DND-41 (cell line): ENCODE results near the gene CALR3.

Experiments
- CTCF ChIP-seq: IDR thresholded peaks from 2 replicates; pipeline ENCODE4 v1.5.1; 2012; ENCODE audit warnings: borderline replicate concordance, low read length, moderate library complexity, mild to moderate bottlenecking; ENCODE audit not compliant: poor library complexity, severe bottlenecking; ENCODE audit errors: extremely low read depth
- EZH2 ChIP-seq: IDR thresholded peaks from 3 replicates; pipeline ENCODE4 v1.6.1; 2012; ENCODE audit warnings: borderline replicate concordance, low read depth, mild to moderate bottlenecking, moderate library complexity, low read length, inconsistent platforms; ENCODE audit not compliant: severe bottlenecking

GRCh38 chr19:16444269-16444600 lies 51.7 kb downstream of the CALR3 start:
- TF ChIP-seq CTCF, result no peak
- TF ChIP-seq EZH2, result no peak
